HG03108 (cell line): ENCODE measurements around the gene EPS15.
"Not testable (repeated sequence)": the region's sequence is repeated elsewhere in the genome, so short reads cannot be mapped to it uniquely, and the experiment has no call there.

Experiments
- ATAC-seq: cut with Tn5 transposase; IDR thresholded peaks from one replicate; pipeline ENCODE4 v1.9.1; 2021; ENCODE audit warnings: moderate library complexity; ENCODE audit not compliant: unreplicated experiment

EPS15 gene

GRCh38 chr1:51386259-51386658 is 132.8 kb downstream of the EPS15 start:
- ATAC-seq = not testable (repeated sequence)

- ATAC-seq = no peak
These were observed 133.3 kb downstream of the EPS15 start for GRCh38 chr1:51385776-51386175.

GRCh38 chr1:51381964-51382363 is 137.1 kb downstream of the EPS15 start:
- ATAC-seq = no peak

- no peak for ATAC-seq
These were observed 138.1 kb downstream of the EPS15 start for GRCh38 chr1:51380936-51381335.

GRCh38 chr1:51378871-51379270 is 140.2 kb downstream of the EPS15 start:
- no peak for ATAC-seq

- ATAC-seq = no peak
These were observed 145.2 kb downstream of the EPS15 start for GRCh38 chr1:51373898-51374297.

- no peak for ATAC-seq
These were observed 146.5 kb downstream of the EPS15 start for GRCh38 chr1:51372561-51372960.

- ATAC-seq = no peak
These were observed 149.9 kb downstream of the EPS15 start for GRCh38 chr1:51369171-51369570.

- ATAC-seq = no peak
These were observed 153.3 kb downstream of the EPS15 start for GRCh38 chr1:51365774-51366173.

GRCh38 chr1:51359879-51360278 is 159.2 kb downstream of the EPS15 start:
- ATAC-seq = no peak

GRCh38 chr1:51355382-51355781 is 163.7 kb downstream of the EPS15 start:
- no peak for ATAC-seq

- ATAC-seq = no peak
These were observed 164.7 kb downstream of the EPS15 start for GRCh38 chr1:51354416-51354815.

GRCh38 chr1:51351907-51352306 is 167.2 kb downstream of the EPS15 start:
- ATAC-seq = no peak

GRCh38 chr1:51349862-51350261 is 169.2 kb downstream of the EPS15 start:
- no peak for ATAC-seq

GRCh38 chr1:51348147-51348527 is 170.9 kb downstream of the EPS15 start:
- no peak for ATAC-seq

- no peak for ATAC-seq
These were observed 171.5 kb downstream of the EPS15 start for GRCh38 chr1:51347398-51348146.

- no peak for ATAC-seq
These were observed 172.8 kb downstream of the EPS15 start for GRCh38 chr1:51346086-51346942.

GRCh38 chr1:51345300-51345687 is 173.8 kb downstream of the EPS15 start:
- ATAC-seq = no peak

GRCh38 chr1:51344602-51345299 is 174.3 kb downstream of the EPS15 start:
- no peak for ATAC-seq

- ATAC-seq = no peak
These were observed 174.8 kb downstream of the EPS15 start for GRCh38 chr1:51344276-51344601.

GRCh38 chr1:51343624-51344023 is 175.4 kb downstream of the EPS15 start:
- no peak for ATAC-seq
